M059J (cell line): Measurements from ENCODE around the gene CXADR. TPM values are rescaled to one million over a fixed set of nuclear protein-coding genes. Genes with fewer than 3 reads are reported as not detected.
A peak's percentile ranks its signal among the peaks of the same experiment; 100 is the strongest.
"Not testable (repeated sequence)": the region's sequence is repeated elsewhere in the genome, so short reads cannot be mapped to it uniquely, and the experiment has no call there.

Experiments used
- DNase-seq: peaks from one replicate; pipeline ENCODE4 v3.0.0-alpha.2; 2012; ENCODE audit warnings: low read depth
- total RNA-seq: library from RNA; depleted of rRNA; stranded (reverse); fragments of >200 nt; shearing (Covaris generic); gene quantifications from 2 replicates; pipeline ENCODE4 v1.2.3, GENCODE V29; 2014

The CXADR gene
- total RNA-seq, 1 experiment from 2014 or later = 24.1 TPM

DNA sequence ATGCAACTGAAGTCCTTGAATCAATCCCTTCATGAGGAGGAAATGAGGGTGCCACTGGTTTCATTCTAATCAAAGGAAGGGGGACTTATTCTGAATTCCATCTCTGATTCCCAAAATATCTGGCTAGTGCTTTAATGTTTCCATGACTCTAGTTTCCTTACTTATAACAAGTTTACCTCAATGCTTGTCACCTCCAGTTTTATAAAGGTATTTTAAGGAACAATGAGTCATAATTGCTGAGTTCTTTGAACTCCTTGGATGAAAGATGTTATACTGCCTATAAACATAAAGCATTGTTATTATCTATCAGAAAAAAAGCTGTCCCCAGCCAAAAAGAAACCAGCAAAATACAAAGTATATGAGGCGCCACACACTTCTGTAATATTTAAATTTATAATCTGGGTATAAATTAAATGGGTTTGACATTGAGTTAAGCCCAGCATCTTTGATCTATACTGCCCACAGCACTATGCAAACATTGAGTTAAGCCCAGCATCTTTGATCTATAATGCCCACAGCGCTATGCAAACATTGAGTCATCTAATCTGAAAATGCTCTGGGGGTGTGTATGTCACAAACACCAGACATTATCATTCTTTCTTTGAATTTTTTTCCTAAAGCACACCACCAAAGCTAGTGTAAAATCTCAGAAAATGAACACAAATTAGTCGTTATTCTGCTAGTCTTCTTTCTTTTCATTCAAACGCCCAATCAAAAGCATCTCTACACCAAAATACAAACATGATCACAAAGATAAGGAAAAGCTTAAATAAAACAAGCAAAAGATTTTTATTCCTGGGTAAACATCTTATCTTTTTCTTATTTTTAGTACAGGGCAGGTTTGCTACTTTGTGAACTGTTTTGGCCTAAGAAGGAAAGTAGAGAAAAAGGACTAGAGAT, 11.5 kb upstream of the CXADR start:
- DNase-seq = peak; percentile 18

DNA sequence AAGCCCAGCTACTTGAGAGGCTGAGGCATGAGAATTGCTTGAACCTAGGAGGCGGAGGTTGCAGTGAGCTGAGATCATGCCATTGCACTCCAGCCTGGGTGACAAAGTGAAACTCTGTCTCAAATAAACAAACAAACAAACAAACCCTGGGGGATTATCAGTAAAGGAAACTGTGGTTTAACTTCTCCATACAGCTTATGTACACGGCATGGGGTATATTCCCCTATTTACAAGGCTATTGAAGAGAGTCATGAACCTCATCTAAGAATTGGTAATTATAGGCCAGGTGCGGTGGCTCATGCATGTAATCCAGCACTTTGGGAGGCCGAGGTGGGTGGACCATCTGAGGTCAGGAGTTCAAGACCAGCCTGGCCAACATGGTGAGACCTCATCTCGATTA, 9.9 kb upstream of the CXADR start:
- DNase-seq = not testable (repeated sequence)

DNA sequence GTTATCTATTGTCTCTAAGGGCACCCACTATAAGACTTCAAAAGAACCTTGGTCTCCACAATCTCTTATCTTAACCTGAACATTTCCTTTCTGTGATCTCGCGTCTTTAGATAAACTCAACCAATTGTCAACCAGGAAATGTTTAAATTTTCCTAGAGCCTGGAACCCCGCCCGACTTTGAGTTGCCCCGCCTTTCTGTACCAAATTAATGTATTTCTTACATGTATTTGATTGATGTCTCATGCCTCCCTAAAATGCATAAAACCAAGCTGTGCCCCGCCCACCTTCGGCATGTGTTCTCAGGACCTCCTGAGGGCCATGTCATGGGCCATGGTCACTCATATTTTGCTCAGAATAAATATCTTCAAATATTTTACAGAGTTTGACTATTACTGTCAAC, 5.9 kb upstream of the CXADR start:
- DNase-seq = no peak

DNA sequence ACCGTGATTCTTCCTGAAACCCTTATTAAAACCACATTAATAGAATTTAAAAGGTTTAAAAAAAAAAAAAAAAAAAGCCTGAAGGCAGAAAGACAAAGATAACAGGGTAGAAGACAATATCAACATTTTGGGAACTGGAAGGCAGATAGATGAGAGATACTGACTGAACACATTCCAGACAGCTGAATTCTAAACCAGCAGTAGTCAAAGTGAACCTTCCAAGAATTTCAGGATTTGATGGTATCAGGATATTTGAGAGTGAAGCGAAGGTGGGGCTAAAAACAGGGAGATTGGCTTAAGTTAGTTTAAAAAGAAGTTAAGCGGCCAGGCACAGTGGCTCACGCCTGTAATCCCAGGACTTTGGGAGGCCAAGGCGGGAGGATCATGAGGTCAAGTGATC, 5.3 kb upstream of the CXADR start:
- DNase-seq = no peak

DNA sequence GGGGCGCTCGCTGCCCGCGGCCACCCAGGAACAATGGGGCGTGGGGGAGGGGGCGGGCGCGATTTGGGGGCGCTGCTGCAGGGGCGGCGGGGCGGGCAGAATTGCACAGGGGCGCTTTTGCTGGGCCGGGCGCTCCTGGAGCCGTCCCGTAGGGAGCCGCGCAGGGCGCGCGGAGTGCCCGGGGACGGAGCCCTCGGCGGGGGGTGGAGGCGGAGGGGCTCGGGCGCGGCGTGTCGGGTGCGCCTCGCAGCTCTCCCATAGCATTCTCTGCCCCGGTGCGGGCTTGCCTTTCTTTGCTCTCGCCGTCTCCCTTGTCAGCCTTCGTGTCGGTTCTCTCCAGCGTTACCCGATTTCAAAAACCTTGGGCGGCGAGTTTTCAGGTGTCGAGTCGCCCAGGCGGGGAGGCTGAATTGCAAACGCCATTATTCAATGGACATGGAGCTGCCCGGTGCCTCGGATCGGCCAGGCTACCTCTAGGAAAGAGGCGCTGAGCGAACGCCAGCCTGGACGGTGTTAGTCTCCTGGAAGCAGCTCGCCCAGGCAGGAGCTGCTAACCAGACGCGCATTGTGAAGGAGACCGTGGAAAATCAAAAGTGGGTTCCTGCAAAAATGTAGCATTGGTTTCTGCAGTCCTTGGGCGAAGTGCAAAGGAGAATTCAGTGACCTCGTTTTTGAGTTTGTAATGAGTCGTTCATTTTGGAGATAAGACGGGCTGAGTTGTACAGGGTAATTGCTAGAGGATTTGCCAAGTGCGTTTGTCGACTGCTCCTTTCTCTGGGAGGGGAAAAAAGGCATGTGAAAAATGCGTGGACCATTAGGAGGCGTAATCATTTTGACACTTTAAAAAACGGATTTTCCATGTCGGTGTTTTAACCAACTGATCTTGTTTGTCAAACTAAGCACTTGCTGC, 626 bp downstream of the CXADR start:
- peak; percentile 49 for DNase-seq

DNA sequence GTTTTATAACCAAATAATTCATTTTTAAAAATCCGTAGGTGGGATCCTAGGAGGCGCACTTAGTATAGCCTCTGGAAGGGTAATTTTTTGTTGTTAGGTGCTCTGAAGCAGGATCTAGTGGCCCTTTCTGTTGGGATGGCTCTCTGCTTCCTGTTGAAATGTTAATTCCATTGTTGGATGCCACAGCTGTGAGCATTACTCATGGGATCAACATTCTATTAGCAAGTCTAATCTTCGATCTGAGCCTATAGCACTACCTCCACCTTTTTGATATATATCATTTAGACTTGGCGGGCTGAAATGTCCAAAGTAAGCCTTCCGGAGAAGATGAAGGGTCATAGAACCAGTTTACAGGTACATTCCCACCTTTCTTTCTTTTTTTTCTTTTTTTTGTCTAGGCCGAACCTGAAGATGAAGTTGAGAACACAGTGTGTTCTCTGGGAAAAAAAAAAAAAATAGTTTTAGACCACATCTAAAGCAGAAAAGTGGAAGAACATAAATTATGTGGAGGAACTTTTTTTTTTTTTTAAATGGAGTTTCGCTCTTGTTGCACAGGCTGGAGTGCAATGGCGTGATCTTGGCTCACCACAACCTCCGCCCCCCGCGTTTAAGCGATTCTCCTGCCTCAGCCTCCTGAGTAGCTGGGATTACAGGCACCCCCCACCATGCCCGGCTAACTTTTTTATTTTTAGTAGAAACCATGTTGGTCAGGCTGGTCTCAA, 1.4 kb downstream of the CXADR start:
- peak; percentile 50 for DNase-seq

DNA sequence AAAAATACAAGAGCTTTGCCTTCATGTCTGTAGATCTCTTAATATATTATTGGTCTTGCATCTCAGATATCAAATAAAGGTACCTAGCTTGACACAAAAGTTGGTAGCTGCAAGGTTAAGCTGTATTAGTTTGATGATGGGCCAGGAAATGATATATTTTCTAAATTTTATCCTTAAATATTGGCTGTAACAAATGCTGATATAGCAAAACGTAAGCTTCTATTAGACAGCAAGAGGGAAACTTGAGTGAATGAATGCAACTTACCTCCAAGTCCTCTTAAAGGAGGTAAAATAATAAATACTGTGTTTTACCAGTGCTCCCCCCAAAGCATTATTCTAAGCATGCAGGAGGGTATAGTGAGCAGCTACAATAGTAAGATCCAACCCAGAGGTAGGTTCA, 4.2 kb downstream of the CXADR start:
- not testable (repeated sequence) for DNase-seq

DNA sequence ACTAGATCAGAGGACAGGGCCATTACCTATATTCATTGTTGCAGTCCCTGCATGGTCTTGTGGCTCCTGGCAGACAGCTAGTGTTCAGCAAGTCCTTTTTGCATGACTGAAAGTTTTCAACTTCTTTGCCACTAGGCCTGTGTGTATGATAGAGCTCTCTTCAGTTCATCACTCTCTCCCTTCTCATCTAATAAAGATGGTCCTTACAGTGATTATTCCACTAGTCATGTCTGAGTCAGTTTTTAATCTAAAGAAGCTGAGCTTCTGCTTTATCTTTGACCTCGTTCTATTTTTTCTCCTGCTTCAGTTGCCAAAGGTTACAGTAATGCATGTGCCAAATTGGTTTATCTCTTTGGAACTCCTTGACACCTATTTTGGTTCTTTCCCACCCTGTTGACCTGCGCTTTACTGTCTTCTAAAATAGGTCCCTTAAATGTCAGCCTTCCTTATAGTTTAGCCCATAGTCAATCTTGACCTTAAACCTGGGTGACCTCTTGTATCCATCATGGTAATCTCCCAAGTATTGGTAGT, 6.4 kb downstream of the CXADR start:
- no peak for DNase-seq

DNA sequence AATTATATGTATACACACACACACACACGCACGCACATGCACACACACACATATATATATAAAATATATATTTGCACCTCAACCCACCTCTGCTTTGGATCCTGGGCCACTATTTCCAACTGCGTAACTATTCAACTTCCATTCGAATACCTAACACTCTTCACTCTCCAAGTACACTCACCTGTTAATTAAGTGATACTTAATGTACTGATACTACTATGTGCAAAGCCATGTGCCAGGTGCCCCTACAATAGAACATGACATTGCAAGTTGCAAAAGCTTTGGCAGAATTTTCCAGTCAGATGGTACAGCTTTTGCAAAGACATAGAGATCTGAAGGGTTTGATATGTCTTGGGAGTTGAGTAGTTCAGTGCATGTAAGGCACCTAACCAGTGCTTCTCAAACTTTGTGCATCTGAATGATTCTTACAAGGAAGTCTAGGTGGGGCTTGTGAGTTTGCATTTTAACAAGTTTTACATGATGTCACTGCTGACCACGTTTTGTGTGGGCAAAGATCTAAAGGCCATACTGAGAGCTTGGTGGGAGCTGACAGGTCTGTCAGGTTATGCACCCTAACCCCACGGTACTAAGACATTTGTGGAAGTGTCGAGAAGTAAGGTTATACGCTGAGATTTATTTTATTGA, 7.2 kb downstream of the CXADR start:
- DNase-seq = no peak

DNA sequence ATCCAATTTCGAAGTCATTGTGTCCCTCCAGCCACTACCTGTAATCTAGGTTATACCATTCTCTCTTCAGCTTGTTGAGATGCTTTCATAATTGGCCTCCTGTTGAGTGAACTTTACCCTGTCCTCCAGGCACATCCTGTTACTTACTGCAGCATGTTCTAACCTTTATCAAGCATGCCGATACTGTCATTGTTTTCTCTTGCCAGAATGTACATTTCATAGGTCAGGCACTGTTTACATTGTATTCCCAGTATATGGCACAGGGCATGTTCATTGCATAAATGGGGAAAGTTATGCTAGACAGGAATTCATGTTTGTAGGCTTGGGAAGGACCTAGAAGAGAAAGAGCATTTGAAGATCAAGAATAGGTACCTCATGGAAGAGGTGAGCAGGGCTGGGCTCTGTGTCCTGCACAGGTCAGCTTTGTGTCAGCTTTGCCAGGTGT, 10.2 kb downstream of the CXADR start:
- DNase-seq = no peak

DNA sequence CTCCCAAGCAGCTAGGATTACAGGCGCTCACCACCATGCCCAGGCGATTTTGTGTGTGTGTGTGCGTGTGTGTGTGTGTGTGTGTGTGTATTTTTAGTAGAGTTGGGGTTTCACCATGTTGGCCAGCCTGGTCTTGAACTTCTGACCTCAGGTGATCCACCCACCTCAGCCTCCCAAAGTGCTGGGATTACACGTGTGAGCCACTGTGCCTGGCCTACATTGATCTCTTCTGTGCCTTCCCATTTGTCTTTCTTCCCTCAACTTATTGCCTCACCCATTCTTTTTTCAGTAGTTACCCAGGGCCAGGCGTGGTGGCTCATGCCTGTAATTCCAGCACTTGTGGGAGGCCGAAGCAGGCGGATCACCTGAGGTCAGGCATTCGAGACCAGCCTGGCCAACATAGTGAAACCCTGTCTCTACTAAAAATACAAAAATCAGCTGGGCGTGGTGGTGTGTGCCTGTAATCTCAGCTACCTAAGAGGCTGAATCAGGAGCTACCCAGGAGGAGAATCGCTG, 11.2 kb downstream of the CXADR start:
- not testable (repeated sequence) for DNase-seq

DNA sequence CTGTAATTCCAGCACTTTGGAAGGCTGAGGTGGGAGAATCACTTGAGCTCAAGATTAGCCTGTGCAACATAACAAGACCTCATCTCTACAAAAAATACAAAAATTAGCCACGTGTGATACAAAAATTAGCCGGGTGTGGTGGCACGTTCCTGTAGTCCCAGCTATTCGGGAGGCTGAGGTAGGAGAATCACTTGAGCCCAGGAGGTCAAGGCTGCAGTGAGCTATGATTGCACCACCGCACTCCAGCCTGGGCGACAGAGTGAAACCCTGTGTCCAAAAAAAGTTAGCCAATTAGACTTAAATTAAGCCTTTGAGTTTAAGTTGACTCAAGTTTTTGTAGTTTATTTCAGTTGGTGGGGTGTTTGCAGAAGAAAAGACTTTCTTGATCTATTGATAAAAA, 11.8 kb downstream of the CXADR start:
- no peak for DNase-seq

DNA sequence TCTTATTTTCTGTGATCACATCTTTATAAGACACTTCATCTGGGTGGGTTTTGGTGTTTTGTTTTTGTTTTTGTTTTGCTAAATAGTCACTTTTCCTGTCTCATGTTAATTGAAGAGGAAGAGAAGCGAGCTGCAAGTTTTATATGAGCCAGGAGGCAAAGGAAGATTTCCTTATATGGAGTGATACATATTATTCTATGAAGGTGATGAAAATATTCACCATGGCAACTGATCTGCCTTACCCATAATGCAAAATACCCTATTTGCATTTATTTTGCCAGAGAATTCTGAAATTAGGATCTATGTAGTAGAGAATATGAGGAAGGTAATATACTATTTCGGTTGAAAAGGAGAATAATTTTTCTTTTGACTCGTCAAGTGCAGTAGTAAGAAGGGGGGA, 13.9 kb downstream of the CXADR start:
- DNase-seq = peak; percentile 10

DNA sequence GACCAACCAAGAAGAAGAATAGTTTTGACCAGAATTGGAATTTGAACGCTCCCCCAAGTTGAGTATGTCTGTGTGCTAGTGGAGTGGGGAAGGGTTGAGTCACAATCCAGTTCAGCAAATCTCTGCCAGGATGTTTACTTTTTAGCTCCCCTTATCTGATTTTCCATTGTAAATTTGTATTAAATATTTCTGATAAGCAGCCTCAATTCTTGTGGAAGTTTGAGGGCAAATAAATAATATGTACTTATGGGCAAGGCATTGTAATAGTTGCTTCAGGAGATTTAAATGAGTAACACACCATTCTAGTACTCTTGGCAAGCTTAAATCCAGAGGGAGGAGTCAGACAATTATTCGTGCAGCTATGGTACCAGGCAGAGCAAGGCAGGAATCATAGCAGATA, 14.4 kb downstream of the CXADR start:
- DNase-seq = peak; percentile 84

DNA sequence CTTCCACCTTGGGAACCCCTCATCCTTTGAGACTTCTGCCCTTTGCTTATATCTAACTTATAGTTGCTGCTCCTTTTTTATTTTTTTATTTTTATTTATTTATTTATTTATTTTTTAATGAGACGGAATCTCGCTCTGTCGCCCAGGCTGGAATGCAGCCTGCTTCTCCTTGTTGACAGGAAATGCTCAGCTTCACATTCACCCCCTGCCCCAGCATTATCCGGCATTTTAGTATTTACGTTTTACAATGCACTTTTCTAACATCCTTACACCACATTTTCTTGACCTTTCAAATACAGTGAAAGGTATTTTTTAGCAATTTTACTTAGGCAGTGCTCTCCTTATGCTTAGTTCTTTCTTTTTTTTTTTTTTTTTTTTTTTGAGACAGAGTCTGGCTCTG, 14.9 kb downstream of the CXADR start:
- DNase-seq = no peak

DNA sequence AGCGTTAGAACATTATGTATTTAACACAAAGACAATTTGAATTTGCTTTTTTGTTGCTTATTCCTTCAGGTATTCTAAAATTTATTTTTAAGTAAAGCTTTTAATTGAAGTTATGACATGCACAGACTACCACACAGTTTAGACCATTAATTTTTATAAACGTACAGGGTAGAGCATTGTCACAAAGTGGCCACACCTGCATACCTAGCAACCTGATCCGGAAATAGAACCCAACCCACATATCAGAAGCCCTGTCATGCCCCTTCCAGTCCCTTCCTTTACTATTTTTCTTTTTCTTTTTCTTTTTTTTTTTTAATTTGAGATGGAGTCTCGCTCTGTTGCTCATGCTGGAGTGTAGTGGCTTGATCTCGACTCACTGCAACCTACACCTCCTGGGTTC, 16.8 kb downstream of the CXADR start:
- no peak for DNase-seq

DNA sequence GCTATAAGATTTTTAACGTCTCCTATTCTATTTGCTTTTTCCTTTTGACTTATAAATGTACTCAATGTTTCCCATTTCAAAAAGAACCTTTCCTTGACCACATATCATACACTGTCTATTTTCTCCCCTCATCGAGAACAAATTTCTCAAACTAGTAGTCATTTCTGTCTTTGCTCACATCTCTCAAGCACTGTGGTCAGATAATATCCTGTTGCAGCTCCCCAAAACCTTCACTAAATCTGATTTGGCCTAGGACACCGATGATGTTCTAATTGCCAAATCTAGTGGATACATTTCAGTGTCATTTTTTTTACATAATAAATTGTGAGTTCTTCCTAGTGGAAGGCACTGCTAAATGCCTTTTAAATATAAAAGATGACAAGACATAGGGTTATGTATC, 19.4 kb downstream of the CXADR start:
- DNase-seq = no peak

DNA sequence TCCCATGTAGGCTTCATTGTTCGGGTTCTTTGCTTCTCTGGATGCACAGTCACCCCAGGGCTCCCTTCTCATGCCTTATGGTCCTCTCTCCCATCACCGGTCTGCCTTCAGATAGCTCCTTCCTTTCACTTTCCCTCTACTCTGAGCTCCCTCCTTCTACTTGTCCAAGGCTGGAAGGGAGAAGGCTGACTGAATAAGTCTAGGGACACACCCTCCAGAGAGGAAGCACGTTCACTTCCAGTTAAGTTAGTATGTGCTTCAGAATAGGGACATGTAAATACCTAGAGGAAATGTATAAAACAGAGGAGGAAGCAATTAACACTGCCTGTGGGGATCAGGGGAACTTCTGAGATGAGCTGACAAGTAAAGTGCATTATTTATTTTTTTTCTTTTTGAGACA, 23.5 kb downstream of the CXADR start:
- peak; percentile 34 for DNase-seq

DNA sequence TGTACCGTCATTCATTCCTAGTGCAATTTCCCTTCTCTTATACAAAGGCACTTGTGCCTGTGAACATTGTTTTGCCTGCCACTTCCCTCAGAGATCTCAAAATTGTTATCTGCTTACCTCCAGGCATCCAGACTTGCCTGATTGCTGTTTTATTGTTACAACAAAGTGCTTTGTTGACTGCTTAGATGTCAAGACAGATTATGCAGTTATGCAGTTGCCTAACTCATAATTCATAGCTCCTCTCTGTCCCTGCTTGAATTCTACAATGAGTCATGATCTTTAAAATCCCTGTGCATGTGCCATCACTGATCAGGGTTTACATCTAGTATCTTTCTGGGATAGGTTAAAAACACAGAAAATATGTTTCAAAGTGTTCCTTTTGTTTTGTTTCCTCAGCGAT, 24.5 kb downstream of the CXADR start:
- DNase-seq = peak; percentile 70

DNA sequence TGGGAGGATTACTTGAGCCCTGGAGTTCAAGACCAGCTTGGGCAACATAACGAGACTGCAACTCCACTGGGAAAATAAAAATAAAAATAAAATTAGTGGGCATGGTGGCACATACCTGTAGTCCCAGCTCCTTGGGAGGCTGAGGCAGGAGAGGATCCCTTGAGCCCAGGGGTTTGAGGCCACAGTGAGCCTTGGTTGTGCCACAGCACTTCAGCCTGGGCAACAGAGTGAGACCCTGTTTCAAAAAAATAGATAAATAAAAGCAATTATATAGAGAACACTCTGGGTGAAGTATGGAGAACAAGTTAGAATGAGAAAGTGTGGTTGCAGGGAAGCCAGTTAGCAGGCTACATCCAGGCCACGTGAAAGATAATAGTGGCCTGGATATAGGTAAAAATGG, 25.7 kb downstream of the CXADR start:
- DNase-seq = no peak

DNA sequence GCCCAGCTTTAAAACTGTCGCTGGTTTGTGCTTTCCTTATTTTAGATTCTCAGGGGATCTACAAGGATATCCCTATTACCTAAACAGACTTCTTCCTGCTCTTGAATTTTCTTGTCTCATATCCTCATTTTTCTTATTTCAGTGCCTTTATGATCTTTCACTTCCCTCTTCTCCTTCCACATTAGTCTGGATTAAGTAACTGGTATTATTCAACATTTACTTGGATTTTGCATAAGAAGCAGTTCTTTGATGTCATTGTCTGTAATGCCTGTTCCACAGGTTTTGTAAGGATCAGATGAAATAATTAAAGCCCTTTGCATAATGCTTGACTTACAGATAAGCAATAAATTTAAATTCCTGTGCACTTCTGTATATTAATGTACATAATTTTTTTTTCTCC, 26.5 kb downstream of the CXADR start:
- no peak for DNase-seq
